GM12875 (cell line): ENCODE data around the gene SOWAHC.
"Not testable (repeated sequence)": the region's sequence is repeated elsewhere in the genome, so short reads cannot be mapped to it uniquely, and the experiment has no call there.

Experiments
- H3K4me3 ChIP-seq: one replicate; pipeline ENCODE4 v1.5.1; 2011; ENCODE audit warnings: low read depth, low read length, control low read depth
- TF ChIP-seq, protein P1 (sequence below): IDR thresholded peaks from 2 replicates; pipeline ENCODE4 v1.5.1; 2011; ENCODE audit warnings: low read depth, mild to moderate bottlenecking, control low read depth, inconsistent platforms, low read length, moderate library complexity, borderline replicate concordance; ENCODE audit not compliant: insufficient read depth

Gene SOWAHC

DNA sequence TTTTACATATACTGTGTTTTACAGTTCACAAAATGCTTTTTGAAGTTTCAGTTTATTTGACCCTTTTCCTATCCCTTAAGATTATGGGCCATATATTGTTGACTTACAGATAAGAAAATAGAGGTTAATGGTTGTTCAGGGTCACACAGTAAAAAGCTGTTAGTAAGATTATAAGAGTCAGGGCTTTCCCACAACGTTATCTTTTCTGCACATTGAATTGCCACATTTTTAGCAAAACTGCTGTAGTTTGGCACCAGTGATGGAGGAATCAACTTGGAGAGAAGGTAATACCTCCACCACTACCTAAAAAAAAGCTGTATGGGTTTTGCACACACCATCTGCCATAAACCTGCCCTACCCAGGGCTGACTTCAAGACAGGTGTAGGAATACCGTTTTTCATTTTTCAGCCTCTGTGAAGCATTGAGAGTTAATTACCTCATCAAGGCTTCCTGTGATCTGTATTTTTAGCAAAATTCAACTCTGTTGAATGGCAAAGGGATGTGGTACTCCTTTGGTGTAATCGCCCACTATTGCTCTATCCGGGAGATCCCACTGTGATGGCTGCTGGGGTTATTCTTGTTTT, 5.0 kb downstream of the SOWAHC start:
- TF ChIP-seq, protein P1, sequence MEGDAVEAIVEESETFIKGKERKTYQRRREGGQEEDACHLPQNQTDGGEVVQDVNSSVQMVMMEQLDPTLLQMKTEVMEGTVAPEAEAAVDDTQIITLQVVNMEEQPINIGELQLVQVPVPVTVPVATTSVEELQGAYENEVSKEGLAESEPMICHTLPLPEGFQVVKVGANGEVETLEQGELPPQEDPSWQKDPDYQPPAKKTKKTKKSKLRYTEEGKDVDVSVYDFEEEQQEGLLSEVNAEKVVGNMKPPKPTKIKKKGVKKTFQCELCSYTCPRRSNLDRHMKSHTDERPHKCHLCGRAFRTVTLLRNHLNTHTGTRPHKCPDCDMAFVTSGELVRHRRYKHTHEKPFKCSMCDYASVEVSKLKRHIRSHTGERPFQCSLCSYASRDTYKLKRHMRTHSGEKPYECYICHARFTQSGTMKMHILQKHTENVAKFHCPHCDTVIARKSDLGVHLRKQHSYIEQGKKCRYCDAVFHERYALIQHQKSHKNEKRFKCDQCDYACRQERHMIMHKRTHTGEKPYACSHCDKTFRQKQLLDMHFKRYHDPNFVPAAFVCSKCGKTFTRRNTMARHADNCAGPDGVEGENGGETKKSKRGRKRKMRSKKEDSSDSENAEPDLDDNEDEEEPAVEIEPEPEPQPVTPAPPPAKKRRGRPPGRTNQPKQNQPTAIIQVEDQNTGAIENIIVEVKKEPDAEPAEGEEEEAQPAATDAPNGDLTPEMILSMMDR, result no peak

DNA sequence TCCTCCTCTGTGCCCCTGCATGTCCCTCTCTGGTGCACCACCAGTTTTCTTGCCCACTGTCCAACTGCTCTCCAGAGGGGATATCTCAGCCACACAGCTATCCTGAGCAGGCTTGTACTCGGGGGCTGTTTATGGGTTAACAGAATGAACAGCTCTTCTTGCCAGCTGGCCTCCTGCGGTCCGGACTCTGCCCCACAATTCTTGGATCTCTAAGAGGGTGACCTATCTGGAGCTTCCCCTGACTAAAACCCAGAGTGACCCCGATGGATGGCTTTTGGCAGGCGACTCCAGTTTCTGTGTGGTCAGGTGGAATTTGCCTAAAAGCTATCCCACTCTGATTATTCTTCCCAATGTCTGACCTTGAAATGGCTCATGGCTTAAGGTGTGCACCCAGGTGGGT, 9.1 kb downstream of the SOWAHC start:
- TF ChIP-seq, protein P1, result no peak
- H3K4me3 ChIP-seq, result no peak overlapping the region

More for the DNA sequence above, 5.0 kb downstream of the SOWAHC start:
- no peak overlapping the region for H3K4me3 ChIP-seq

DNA sequence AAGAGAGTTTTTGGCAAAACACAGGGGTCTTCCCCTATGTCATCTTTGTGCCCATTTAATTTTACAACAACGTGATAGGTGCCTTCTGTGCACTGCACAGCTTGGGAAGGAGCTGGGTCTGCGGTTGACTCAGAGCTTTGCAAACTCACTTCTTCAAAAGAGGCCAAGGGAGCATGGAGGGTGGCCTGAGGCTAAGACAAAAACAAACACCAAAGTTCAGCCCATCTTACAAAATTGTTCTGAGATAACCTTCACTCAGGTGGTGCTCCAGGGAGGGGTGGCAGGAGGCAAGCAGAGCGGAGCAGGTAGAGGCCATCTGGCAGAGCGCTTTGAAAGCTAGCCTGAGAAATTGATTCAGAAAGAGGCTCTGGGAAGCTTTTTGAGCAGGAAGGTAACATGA, 9.8 kb downstream of the SOWAHC start:
- no peak overlapping the region for H3K4me3 ChIP-seq
- TF ChIP-seq, protein P1, result no peak

DNA sequence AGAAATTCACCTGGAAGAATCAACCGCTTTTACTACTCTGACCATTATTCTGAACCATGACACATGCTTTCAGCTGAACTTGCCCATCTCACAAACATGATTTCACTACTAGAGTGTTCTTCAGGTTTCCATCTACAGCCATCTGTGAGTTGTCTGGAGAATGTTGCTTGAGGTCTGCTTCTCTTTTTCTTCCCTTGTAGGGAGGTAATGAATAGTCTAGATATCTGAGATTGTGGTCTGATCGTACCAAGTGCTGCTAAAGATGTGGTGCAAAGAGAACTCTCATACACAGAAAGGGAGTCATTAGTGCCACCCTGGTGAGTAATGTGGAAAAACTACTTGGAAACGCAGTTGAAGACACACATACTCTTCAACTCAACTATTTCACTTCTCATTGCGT, 10.2 kb downstream of the SOWAHC start:
- TF ChIP-seq, protein P1, result no peak

DNA sequence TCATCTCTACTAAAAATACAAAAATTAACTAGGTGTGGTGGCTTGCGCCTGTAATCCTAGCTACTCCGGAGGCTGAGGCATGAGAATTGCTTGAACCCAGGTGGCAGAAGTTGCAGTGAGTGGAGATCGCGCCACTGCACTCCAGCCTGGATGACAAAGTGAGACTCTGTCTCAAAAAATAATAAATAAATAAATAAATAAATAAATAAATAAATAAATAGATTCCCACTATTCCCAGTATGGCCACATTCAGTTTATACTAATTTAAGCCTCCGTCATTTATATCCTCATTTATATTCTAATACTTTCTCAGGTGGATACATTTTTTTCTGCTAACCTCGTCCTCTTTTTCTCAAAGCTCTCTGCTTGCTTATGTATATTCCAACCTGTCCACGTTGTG, 14.2 kb downstream of the SOWAHC start:
- H3K4me3 ChIP-seq, result not testable (repeated sequence)

More for the DNA sequence above, 10.2 kb downstream of the SOWAHC start:
- H3K4me3 ChIP-seq, result no peak overlapping the region

DNA sequence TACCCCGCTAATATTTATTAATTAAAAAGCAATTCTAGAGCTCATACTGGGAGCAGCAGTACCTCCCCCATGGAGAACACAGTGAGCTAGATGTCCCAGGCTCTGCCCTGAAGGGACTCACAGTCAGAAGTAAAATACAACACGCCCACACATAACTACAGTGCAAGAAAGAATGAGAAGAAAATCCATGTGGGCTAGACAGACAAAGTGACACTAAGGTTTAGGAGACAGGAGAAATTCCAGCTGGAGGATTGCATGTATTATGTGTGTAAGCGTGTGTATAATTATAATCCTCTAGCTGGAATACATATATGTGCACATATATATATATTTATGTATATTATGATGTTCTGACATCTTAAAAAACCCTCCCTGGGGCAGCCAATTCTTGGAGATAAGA, 15.7 kb downstream of the SOWAHC start:
- H3K4me3 ChIP-seq, result no peak overlapping the region
- TF ChIP-seq, protein P1, result no peak

DNA sequence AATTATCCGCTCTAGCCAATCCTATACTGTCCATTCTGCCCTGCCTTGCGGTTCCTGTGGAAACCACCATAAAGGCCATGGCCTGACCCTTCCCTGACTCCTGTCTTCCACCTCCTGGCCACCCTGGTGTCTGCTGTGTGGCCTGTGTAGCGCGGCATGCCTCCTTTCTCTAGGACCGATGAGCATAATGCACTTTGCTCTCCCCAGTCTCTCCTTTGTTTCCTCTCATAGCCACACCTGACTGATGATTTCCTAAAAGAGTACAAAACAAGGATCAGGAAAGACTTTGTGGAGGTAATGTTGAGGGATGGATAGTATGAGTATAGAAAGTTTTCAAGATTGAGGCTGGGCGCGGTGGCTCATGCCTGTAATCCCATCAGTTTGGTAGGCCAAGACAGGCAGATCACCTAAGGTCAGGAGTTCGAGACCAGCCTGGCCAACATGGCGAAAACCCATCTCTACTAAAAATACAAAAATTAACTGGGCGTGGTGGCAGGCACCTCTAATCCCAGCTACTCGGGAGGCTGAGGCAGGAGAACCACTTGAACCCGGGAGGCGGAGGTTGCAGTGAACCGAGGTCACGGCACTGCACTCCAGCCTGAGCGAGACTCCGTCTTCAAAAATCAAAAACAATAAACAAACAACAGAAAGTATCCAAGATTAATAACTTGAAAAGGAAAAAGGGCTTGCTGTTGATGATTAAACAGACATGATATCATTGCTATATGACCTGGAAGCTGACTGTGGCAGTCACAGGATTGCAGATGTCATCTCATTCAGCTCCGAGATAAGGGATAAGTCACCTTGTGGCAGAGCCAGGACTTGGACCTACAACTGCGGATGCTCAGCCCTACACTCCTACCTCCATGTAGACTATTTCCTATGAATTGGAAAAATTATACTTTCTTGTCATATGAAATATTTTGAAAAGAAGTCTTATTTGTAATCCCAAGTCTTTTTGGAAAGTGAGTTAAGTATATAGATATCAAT, 16.6 kb downstream of the SOWAHC start:
- H3K4me3 ChIP-seq, result no peak overlapping the region
- TF ChIP-seq, protein P1, result no peak
